Nucleus accumbens (tissue), 56 donors: ENCODE data around the gene CBX7.
"Not testable (repeated sequence)": the region's sequence is repeated elsewhere in the genome, so short reads cannot be mapped to it uniquely, and the experiment has no call there.

Experiments
- DNase-seq, 56 donors: peaks; one replicate each; lab custom pipeline; 2025; lab: John Stamatoyannopoulos, UW

Gene CBX7

GRCh38 chr22:39174498-39175352, 22.2 kb upstream of the CBX7 start:
- DNase-seq, result peak in 6 of 56 donors; percentile 6 to 50 (median 24)

- no peak for DNase-seq
Observed at GRCh38 chr22:39173787-39174497, 21.5 kb upstream of the CBX7 start.

GRCh38 chr22:39173050-39173706, 20.7 kb upstream of the CBX7 start:
- no peak for DNase-seq

- not testable (repeated sequence) for DNase-seq
Observed at GRCh38 chr22:39172265-39173049, 20.0 kb upstream of the CBX7 start.

- no peak for DNase-seq
Observed at GRCh38 chr22:39171623-39172264, 19.3 kb upstream of the CBX7 start.

- DNase-seq, result peak in 49 of 56 donors; percentile 33 to 90 (median 68)
Observed at GRCh38 chr22:39170825-39171622, 18.5 kb upstream of the CBX7 start.

GRCh38 chr22:39169797-39170466, 17.5 kb upstream of the CBX7 start:
- DNase-seq, result peak in 2 of 56 donors; percentile 8 to 32

- no peak for DNase-seq
Observed at GRCh38 chr22:39166547-39166946, 14.1 kb upstream of the CBX7 start.

- not testable (repeated sequence) for DNase-seq
Observed at GRCh38 chr22:39156093-39156492, 3.6 kb upstream of the CBX7 start.

GRCh38 chr22:39155421-39155820, 2.9 kb upstream of the CBX7 start:
- no peak for DNase-seq

GRCh38 chr22:39153220-39153717, 789 bp upstream of the CBX7 start:
- peak in 2 of 56 donors; percentile 23 to 29 for DNase-seq

GRCh38 chr22:39152024-39152510, 413 bp downstream of the CBX7 start:
- DNase-seq, result no peak

GRCh38 chr22:39151329-39151975, 1.0 kb downstream of the CBX7 start:
- no peak for DNase-seq

- DNase-seq, result peak in 8 of 56 donors; percentile 9 to 43 (median 24)
Observed at GRCh38 chr22:39150848-39151215, 1.6 kb downstream of the CBX7 start.

- DNase-seq, result no peak
Observed at GRCh38 chr22:39149915-39150847, 2.3 kb downstream of the CBX7 start.
